Activated CD4-positive, alpha-beta memory T cell treated with anti-CD3 and anti-CD28 coated beads, Interleukin-2, amount 10 ng/mL, durations not matched to agents 7 days and 5 days (primary cell): Measurements from ENCODE around the gene CCDC3. TPM values are rescaled to one million over a fixed set of nuclear protein-coding genes. Genes with fewer than 3 reads are reported as not detected.

Experiments
- CTCF ChIA-PET: fragments of 350-600 bp; sonication (Branson Sonifier 250); formaldehyde crosslinking; loops from one replicate; lab custom pipeline; 2021; ENCODE audit warnings: antibody characterized with exemption, inconsistent platforms; lab: Charles Lee
- POLR2A ChIA-PET: fragments of 350-600 bp; sonication (Branson Sonifier 250); formaldehyde crosslinking; loops from one replicate; lab custom pipeline; 2021; ENCODE audit warnings: antibody characterized with exemption; lab: Charles Lee
- DNase-seq: peaks from one replicate; pipeline ENCODE4 v3.0.0-alpha.2; 2020
- H3K27ac Mint-ChIP-seq: one replicate; pipeline ENCODE4 v1.8.0; 2021; ENCODE audit warnings: mild to moderate bottlenecking, mixed read lengths
- H3K27me3 Mint-ChIP-seq: one replicate; pipeline ENCODE4 v1.8.0; 2021; ENCODE audit warnings: mixed read lengths
- H3K36me3 Mint-ChIP-seq: one replicate; pipeline ENCODE4 v1.8.0; 2021; ENCODE audit warnings: low read depth, mixed read lengths
- H3K4me1 Mint-ChIP-seq: one replicate; pipeline ENCODE4 v1.8.0; 2021; ENCODE audit warnings: mixed read lengths
- H3K4me3 Mint-ChIP-seq: one replicate; pipeline ENCODE4 v1.8.0; 2021; ENCODE audit warnings: mild to moderate bottlenecking, mixed read lengths
- H3K9me3 Mint-ChIP-seq: one replicate; pipeline ENCODE4 v1.8.0; 2021; ENCODE audit warnings: mixed read lengths
- total RNA-seq, 2 experiments: library from RNA; stranded (reverse); gene quantifications; one replicate each; pipeline ENCODE4 v1.2.3, GENCODE V29; 2021

The CCDC3 gene
- total RNA-seq, 2 experiments from 2014 or later: 0.18 to 0.23 TPM

GRCh38 chr10:12848439-12849173 is 152.9 kb downstream of the CCDC3 start:
- ChIA-PET POLR2A (no interaction called here), CTCF (interaction anchor here (0.7 kb wide), 1 partner anchor 132 kb away, joined by 3 read pairs; no protein-coding TSS in a partner anchor)
- Mint-ChIP-seq H3K4me1 (no peaks in the 10 kb centered on the region), H3K27ac (no peak overlapping the region), H3K4me3 (no peak overlapping the region), H3K27me3 (peaks cover 18% of the 10 kb centered on the region), H3K9me3 (no peaks in the 10 kb centered on the region), H3K36me3 (no peaks in the 10 kb centered on the region)
- no peak for DNase-seq

- Mint-ChIP-seq H3K27ac (no peak overlapping the region), H3K36me3 (no peaks in the 10 kb centered on the region), H3K27me3 (peaks cover 15% of the 10 kb centered on the region), H3K4me3 (no peak overlapping the region), H3K9me3 (no peaks in the 10 kb centered on the region), H3K4me1 (no peaks in the 10 kb centered on the region)
- ChIA-PET CTCF (interaction anchor here (0.7 to 1.6 kb wide), 2 partner anchors 65 to 133 kb away, joined by 3 to 5 read pairs; no protein-coding TSS in a partner anchor), POLR2A (no interaction called here)
- DNase-seq: peak; percentile 24
Observed at GRCh38 chr10:12847361-12847975, 154.0 kb downstream of the CCDC3 start.

- Mint-ChIP-seq H3K27me3 (peaks cover 15% of the 10 kb centered on the region), H3K4me1 (no peaks in the 10 kb centered on the region), H3K9me3 (no peaks in the 10 kb centered on the region), H3K27ac (no peak overlapping the region), H3K36me3 (no peaks in the 10 kb centered on the region), H3K4me3 (no peak overlapping the region)
- POLR2A ChIA-PET: no interaction called here
- CTCF ChIA-PET: interaction anchor here (1.6 kb wide), 1 partner anchor 64 kb away, joined by 5 read pairs; no protein-coding TSS in a partner anchor
- DNase-seq: no peak
Observed at GRCh38 chr10:12846718-12847117, 154.8 kb downstream of the CCDC3 start.

Other genes starting within 250 kb of the CCDC3 start
- 100 to 1,000 TPM; 196 to 197 TPM for gene OPTN, start 98.5 kb upstream of the CCDC3 start, total RNA-seq
- 10 to 100 TPM; 40.7 to 42.9 TPM for gene MCM10, start 159.8 kb upstream of the CCDC3 start, total RNA-seq
- not detected for gene UCMA, start 232.7 kb upstream of the CCDC3 start, total RNA-seq